ENCODE results near the gene GAL. TPM values are rescaled to one million over a fixed set of nuclear protein-coding genes. Genes with fewer than 3 reads are reported as not detected.
"Not testable (repeated sequence)": the region's sequence is repeated elsewhere in the genome, so short reads cannot be mapped to it uniquely, and the experiment has no call there.

Gene GAL
- total RNA-seq = 100 to 1,000 TPM in 1 of 4 donors, 10 to 100 TPM in 2, 1 to 10 TPM in 1; 7.2 to 120 (median 29.8) TPM

DNA sequence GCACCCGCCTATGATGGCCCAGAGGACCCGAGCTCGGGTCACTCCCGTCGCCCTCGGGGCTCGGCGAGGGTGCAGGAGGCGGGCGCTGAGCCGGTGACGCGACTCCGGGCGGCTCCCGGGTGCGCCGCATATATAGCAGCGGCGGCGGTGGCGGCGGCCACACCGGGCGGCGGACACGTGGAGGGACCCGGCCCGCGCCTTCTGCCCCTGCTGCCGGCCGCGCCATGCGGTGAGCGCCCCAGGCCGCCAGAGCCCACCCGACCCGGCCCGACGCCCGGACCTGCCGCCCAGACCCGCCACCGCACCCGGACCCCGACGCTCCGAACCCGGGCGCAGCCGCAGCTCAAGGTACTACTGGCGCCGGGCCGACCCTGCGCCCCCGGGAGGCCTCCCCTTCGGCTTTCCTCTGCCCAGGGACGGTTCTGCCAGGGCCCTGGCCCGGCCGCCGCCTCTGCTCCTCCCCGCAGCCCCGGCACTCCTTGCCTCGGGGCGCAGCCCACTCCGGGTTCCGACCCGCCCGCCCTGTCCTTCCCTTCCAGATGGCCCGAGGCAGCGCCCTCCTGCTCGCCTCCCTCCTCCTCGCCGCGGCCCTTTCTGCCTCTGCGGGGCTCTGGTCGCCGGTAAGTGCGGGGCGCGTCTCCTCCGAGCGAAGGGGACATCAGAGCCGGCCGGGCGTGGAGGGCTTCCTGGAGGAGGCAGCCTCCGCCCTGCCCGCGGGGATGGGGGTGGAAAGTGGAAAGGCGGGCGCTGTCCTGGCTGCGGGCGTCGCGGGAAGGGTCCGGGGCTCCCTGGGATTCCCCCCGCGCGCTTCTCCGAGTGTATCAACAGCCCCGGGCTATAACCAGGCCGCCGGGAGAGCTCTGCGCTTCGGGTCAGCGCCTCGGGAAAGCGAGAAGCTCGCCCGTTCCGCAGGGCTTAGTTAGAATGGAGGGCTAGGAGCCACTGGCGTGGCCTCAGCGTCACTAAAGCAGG is at the start of gene GAL:
Gene GAL (plus strand): TSS at position 160 of the 972 bp plus-strand sequence. CDS start 380 bp downstream, at position 540.
- Histone ChIP-seq H3K27ac (no peak within 1 kb of the TSS), H3K36me3 (no peaks in the 10 kb centered on the region), H3K27me3 (peaks cover 47% of the 10 kb centered on the region), H3K4me1 (peaks cover 13% of the 10 kb centered on the region), H3K4me3 (peak within 1 kb of the TSS; percentile 52), H3K9me3 (no peaks in the 10 kb centered on the region)
- no peak for TF ChIP-seq EP300 (IDR thresholded peaks at IDR 0.05)
- no peak for TF ChIP-seq POLR2A (IDR thresholded peaks at IDR 0.05)
- TF ChIP-seq, protein P1, sequence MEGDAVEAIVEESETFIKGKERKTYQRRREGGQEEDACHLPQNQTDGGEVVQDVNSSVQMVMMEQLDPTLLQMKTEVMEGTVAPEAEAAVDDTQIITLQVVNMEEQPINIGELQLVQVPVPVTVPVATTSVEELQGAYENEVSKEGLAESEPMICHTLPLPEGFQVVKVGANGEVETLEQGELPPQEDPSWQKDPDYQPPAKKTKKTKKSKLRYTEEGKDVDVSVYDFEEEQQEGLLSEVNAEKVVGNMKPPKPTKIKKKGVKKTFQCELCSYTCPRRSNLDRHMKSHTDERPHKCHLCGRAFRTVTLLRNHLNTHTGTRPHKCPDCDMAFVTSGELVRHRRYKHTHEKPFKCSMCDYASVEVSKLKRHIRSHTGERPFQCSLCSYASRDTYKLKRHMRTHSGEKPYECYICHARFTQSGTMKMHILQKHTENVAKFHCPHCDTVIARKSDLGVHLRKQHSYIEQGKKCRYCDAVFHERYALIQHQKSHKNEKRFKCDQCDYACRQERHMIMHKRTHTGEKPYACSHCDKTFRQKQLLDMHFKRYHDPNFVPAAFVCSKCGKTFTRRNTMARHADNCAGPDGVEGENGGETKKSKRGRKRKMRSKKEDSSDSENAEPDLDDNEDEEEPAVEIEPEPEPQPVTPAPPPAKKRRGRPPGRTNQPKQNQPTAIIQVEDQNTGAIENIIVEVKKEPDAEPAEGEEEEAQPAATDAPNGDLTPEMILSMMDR (IDR thresholded peaks at IDR 0.05) = no peak
- TF ChIP-seq POLR2AphosphoS5 (IDR thresholded peaks at IDR 0.05) = no peak
- WGBS = under 1% methylated on average over 31 of the region's 113 CpGs
- DNase-seq (ENCODE audit: low spot score in 2 of 2) = peak in 1 of 2 donors; percentile 57

GRCh38 chr11:68634606-68635005 is 49.7 kb upstream of the GAL start:
- 83% methylated on average over 7 of the region's 7 CpGs for WGBS
- H3K9me3 ChIP-seq = not testable (repeated sequence)

GRCh38 chr11:68635172-68635571 is 49.2 kb upstream of the GAL start:
- 88% methylated on average over 7 of the region's 7 CpGs for WGBS
- H3K27ac ChIP-seq; H3K4me1 ChIP-seq; DNase-seq (ENCODE audit: low spot score in 2 of 2); H3K4me3 ChIP-seq; H3K36me3 ChIP-seq; H3K27me3 ChIP-seq; H3K9me3 ChIP-seq: not testable (repeated sequence)

More at GRCh38 chr11:68634606-68635005, 49.7 kb upstream of the GAL start:
- H3K36me3 ChIP-seq; H3K27me3 ChIP-seq; DNase-seq (ENCODE audit: low spot score in 2 of 2); H3K4me1 ChIP-seq; H3K27ac ChIP-seq; H3K4me3 ChIP-seq: not testable (repeated sequence)

DNA sequence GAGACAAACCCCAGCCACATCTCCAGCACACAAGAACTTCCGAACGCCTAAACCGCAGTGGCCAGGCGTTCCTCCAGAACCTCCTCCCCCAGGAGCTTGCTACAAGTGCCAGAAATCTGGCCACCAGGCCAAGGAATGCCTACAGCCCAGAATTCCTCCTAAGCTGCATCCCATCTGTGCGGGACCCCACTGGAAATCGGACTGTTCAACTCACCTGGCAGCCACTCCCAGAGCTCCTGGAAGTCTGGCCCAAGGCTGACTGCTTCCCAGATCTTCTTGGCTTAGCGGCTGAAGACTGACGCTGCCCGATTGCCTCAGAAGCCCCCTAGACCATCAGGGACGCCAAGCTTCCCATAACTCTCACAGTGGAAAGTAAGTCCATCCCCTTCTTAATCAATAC is 48.5 kb upstream of the GAL start:
- WGBS = 72% methylated on average over 6 of the region's 10 CpGs
- DNase-seq (ENCODE audit: low spot score in 2 of 2); H3K4me3 ChIP-seq: not testable (repeated sequence)

DNA sequence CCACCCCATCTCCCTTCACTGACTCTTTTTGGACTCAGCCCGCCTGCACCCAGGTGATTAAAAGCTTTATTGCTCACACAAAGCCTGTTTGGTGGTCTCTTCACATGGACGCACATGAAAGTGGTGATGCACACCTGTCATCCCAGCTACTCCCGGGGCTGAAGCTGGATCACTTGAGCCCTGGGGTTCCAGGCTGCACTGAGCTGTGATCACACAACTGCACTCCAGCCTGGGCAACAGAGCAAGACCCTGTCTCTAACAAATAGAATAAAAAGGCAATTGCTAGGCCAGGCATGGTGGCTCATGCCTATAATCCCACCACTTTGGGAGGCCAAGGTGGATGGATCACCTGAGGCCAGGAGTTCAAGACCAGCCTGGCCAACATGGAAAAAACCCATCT is 45.0 kb upstream of the GAL start:
- not testable (repeated sequence) for H3K27ac ChIP-seq; H3K36me3 ChIP-seq; H3K4me1 ChIP-seq; DNase-seq (ENCODE audit: low spot score in 2 of 2); H3K4me3 ChIP-seq; H3K9me3 ChIP-seq
- peaks cover 18% of the 10 kb centered on the region for H3K27me3 ChIP-seq
- 81% methylated on average over 3 of the region's 3 CpGs for WGBS

More for the DNA sequence above, 48.5 kb upstream of the GAL start:
- not testable (repeated sequence) for H3K27me3 ChIP-seq, H3K9me3 ChIP-seq, H3K36me3 ChIP-seq, H3K4me1 ChIP-seq, H3K27ac ChIP-seq

- Histone ChIP-seq H3K27ac (no peak overlapping the region), H3K36me3 (no peaks in the 10 kb centered on the region), H3K27me3 (peaks cover 18% of the 10 kb centered on the region), H3K4me1 (no peaks in the 10 kb centered on the region), H3K4me3 (no peak overlapping the region), H3K9me3 (peaks cover 1% of the 10 kb centered on the region)
- WGBS = 85% methylated on average over 13 of the region's 15 CpGs
- DNase-seq (ENCODE audit: low spot score in 2 of 2) = no peak
- TF ChIP-seq POLR2A (IDR thresholded peaks at IDR 0.05) (no peak), POLR2AphosphoS5 (IDR thresholded peaks at IDR 0.05) (no peak)
- TF ChIP-seq, protein P1 (IDR thresholded peaks at IDR 0.05) = no peak
Observed at GRCh38 chr11:68641880-68642279, 42.5 kb upstream of the GAL start.

DNA sequence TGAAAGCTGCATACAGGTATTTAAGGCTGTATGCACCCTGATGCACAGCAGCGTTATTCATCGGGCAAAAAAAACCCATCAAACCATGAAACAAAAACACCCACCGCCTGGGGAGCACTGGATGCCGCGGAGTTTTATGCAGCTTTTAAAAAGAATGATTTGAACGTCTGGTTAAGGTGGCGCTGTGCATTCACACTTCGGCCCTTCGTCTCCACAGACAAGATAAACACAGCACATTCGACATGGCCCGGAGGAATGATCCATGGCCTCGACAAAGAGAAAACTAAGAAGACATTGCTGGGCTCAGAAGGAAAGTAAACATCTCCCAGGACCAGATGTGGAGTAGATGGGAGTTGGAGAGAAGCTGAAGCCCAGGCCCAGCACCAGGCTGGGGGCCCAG is 40.8 kb upstream of the GAL start:
- H3K9me3 ChIP-seq = peaks cover 9% of the 10 kb centered on the region
- DNase-seq (ENCODE audit: low spot score in 2 of 2) = no peak
- H3K27ac ChIP-seq = no peak overlapping the region
- TF ChIP-seq POLR2A (IDR thresholded peaks at IDR 0.05) (no peak), POLR2AphosphoS5 (IDR thresholded peaks at IDR 0.05) (no peak), EP300 (IDR thresholded peaks at IDR 0.05) (no peak)
- TF ChIP-seq, protein P1 (IDR thresholded peaks at IDR 0.05) = no peak
- H3K4me3 ChIP-seq = no peak overlapping the region
- WGBS = 43% methylated on average over 12 of the region's 12 CpGs
- no peaks in the 10 kb centered on the region for H3K4me1 ChIP-seq
- H3K36me3 ChIP-seq = no peaks in the 10 kb centered on the region
- H3K27me3 ChIP-seq = peaks cover 24% of the 10 kb centered on the region

Data from suprapubic skin (tissue), 4 donors.